Measurements from ENCODE around the gene GTF2E1. TPM values are rescaled to one million over a fixed set of nuclear protein-coding genes. Genes with fewer than 3 reads are reported as not detected.
"Not testable (repeated sequence)": the region's sequence is repeated elsewhere in the genome, so short reads cannot be mapped to it uniquely, and the experiment has no call there.

The GTF2E1 gene
- polyA plus RNA-seq (2013, experiment 1 of 4): 39.9 TPM
- polyA plus RNA-seq (2013, experiment 2 of 4): 32.6 TPM
- 26.8 TPM for polyA plus RNA-seq (2013, experiment 3 of 4)
- polyA plus RNA-seq (2013, experiment 4 of 4): 28.6 TPM

DNA sequence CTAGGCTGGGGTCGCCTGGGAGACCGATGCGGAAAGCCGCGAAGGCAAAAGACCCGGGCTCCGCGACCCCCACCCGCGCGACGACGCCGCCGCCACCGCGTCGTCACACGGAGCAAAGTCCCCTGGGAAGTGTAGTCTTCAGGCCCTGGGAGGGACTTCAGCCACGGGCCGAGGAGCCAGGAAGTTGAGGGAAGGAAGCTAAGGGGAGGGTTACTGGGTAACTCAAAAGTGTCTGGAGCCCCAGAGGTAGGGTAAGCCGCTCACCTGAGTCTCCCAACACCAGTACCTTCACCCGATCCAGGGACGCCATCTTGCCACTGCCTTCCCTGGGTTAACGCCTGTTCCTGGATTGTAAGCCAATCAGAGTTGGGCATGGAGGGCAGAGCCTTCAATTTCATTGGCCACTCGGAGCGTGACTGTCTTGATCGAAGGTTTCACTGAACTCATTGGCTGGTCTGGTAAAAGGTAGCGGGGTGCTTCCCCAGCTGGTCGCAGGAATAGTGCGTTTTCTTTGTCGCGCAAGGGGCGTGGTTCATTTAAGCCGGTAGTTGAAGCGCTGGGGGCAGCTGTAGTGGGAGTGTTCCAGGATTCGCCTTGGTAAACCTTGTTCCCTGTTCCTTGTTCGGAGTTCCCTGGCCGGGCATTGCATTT lies at the start of gene GTF2E1, which contains the start of gene RABL3:
Gene GTF2E1, plus strand, starts transcription at position 547 of the 651 bp plus-strand sequence. CDS start 7,809 bp downstream, outside the sequence.
Gene RABL3, minus strand, starts transcription at position 319 of the 651 bp plus-strand sequence. Its CDS starts 9 bp downstream, at position 310.
- Histone ChIP-seq H3K9me3 (ENCODE audit: control insufficient read depth, low read length) (no peaks in the 10 kb centered on the region), H3K36me3 (ENCODE audit: control insufficient read depth, insufficient read depth, low read length) (no peaks in the 10 kb centered on the region), H3K27me3 (ENCODE audit: control insufficient read depth, insufficient read depth, low read length, poor library complexity, severe bottlenecking) (no peaks in the 10 kb centered on the region), H3K27ac (ENCODE audit: insufficient read depth, low read depth, low read length, poor library complexity, severe bottlenecking) (peak within 1 kb of the TSS; percentile 96), H3K4me3 (ENCODE audit: insufficient read depth, low read depth, low read length) (peak within 1 kb of the TSS; percentile 87), H3K4me1 (ENCODE audit: control insufficient read depth, insufficient read depth, low read length) (peaks cover 8% of the 10 kb centered on the region)
- whole genome bisulfite sequencing, 2 experiments: 0 to 1% methylated on average over 39 of the region's 39 CpGs

DNA sequence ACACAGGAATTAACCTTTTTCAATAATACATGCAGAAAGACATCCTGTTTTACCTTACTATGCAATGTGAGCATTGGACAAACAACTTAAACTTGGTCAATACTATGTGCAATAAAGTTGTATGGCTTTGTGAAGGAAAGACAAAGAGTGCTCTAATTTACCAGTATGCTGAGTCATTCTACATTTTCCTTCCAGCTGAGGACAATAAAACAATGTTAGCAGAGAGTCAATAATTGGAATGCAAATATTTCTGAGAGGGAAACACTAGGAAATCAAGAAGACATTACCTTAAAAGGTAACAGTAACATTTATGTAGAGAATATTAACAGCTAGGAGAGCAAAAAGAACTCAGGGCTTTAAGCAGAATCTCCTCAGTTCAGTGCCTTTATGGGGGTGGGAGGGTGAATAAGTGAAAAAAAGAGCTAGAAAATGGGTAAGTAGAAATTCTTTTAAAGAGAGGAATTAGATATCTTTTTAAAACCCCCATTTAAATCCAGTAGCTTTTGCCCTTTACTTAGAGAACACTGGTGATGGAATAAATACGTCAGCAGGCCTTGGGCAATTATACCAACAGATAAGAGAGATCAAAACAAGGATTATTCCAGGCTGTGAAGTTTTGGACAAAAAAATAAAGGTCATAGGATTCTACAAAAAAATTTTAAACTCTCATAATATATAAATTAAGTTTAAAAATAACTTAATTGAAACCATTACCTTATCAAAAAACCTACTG lies 48.9 kb upstream of the GTF2E1 start:
- Histone ChIP-seq H3K4me1 (ENCODE audit: control insufficient read depth, insufficient read depth, low read length) (no peaks in the 10 kb centered on the region), H3K4me3 (ENCODE audit: insufficient read depth, low read depth, low read length) (no peak overlapping the region), H3K27me3 (ENCODE audit: control insufficient read depth, insufficient read depth, low read length, poor library complexity, severe bottlenecking) (no peaks in the 10 kb centered on the region), H3K9me3 (ENCODE audit: control insufficient read depth, low read length) (no peaks in the 10 kb centered on the region), H3K27ac (ENCODE audit: insufficient read depth, low read depth, low read length, poor library complexity, severe bottlenecking) (no peak overlapping the region), H3K36me3 (ENCODE audit: control insufficient read depth, insufficient read depth, low read length) (no peaks in the 10 kb centered on the region)
- WGBS, 2 experiments: 92% methylated on average over 1 of the region's 1 CpG; no CpG with 5 or more reads in 1 of the 2 experiments

DNA sequence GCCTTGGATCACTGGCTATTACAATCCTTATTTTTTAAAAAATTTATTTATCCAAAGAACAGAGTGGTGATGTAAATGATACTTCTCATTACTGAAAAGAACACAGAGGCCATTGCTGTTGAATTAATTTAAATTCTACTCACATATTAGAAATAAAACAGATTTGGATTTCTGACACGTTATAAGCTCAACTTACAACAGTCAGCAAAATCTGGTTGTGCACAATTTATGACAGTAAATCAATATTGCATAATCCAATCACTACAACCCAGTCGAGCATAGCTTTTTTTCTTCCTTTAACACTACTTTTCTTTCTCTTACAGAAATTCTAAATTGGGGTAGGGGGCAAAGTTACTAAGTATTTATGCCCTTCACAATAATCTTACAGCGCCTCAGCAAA lies 43.2 kb upstream of the GTF2E1 start:
- WGBS, 2 experiments: 92 to 97% methylated on average over 2 to 3 of the region's 3 CpGs
- H3K4me1 ChIP-seq (ENCODE audit: control insufficient read depth, insufficient read depth, low read length): no peaks in the 10 kb centered on the region
- H3K27me3 ChIP-seq (ENCODE audit: control insufficient read depth, insufficient read depth, low read length, poor library complexity, severe bottlenecking): no peaks in the 10 kb centered on the region
- H3K27ac ChIP-seq (ENCODE audit: insufficient read depth, low read depth, low read length, poor library complexity, severe bottlenecking): no peak overlapping the region
- no peaks in the 10 kb centered on the region for H3K36me3 ChIP-seq (ENCODE audit: control insufficient read depth, insufficient read depth, low read length)
- H3K4me3 ChIP-seq (ENCODE audit: insufficient read depth, low read depth, low read length): no peak overlapping the region
- no peaks in the 10 kb centered on the region for H3K9me3 ChIP-seq (ENCODE audit: control insufficient read depth, low read length)

DNA sequence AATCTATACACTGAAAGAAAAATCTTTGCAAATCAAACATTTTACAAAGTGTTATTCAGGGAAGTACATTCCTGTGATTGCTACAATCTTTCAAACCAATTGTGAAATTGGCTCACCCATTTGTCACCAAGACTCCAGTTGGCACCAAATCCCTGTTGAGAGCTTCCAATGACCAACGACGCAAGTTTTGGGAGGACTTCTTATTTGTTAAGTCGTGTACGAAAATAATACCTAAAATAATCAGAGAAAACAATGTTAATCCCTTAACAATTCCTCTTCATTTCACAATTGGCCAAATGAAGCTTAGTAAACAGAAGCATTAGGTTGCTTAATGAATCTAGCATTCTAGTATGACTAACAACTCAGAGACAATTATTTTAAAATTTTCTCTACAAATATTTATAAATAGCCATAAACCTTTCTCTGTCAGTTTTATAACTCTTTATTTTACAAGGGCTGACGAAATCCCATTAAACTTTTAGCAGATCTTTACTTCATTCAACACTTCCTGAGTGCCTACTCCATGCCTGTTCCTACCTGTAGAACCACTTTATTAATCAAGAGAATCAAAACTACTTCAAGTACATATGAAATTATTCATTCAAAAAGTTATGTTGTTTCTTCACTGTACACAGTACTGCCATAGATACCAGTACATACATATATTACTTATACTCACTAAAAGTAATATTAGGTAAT lies 36.5 kb upstream of the GTF2E1 start:
- Histone ChIP-seq H3K4me1 (ENCODE audit: control insufficient read depth, insufficient read depth, low read length) (no peaks in the 10 kb centered on the region), H3K4me3 (ENCODE audit: insufficient read depth, low read depth, low read length) (no peak overlapping the region), H3K27ac (ENCODE audit: insufficient read depth, low read depth, low read length, poor library complexity, severe bottlenecking) (no peak overlapping the region), H3K27me3 (ENCODE audit: control insufficient read depth, insufficient read depth, low read length, poor library complexity, severe bottlenecking) (no peaks in the 10 kb centered on the region), H3K36me3 (ENCODE audit: control insufficient read depth, insufficient read depth, low read length) (no peaks in the 10 kb centered on the region), H3K9me3 (ENCODE audit: control insufficient read depth, low read length) (no peaks in the 10 kb centered on the region)
- WGBS, 2 experiments: 92 to 93% methylated on average over 5 of the region's 5 CpGs

DNA sequence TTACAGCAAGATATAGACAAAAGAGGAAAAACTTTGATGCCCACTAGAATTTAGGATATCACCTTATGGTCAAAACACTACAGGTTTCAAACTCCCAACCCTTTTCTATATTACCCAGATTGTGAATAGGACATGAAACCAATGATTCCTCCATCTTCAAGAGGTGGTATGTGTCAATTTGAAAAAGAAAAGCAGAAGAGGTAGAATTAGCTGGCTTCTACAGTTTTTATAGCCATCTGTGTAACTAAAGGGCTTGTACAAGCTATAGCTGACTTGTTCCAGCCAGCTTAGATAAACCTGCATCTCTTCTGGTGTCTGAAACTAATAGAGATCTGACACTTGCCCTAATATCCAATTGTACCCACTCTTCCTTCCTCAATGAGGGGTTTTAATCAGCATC lies 35.6 kb upstream of the GTF2E1 start:
- H3K36me3 ChIP-seq (ENCODE audit: control insufficient read depth, insufficient read depth, low read length): no peaks in the 10 kb centered on the region
- H3K27ac ChIP-seq (ENCODE audit: insufficient read depth, low read depth, low read length, poor library complexity, severe bottlenecking): no peak overlapping the region
- H3K4me1 ChIP-seq (ENCODE audit: control insufficient read depth, insufficient read depth, low read length): no peaks in the 10 kb centered on the region
- no peaks in the 10 kb centered on the region for H3K9me3 ChIP-seq (ENCODE audit: control insufficient read depth, low read length)
- H3K27me3 ChIP-seq (ENCODE audit: control insufficient read depth, insufficient read depth, low read length, poor library complexity, severe bottlenecking): no peaks in the 10 kb centered on the region
- no peak overlapping the region for H3K4me3 ChIP-seq (ENCODE audit: insufficient read depth, low read depth, low read length)

DNA sequence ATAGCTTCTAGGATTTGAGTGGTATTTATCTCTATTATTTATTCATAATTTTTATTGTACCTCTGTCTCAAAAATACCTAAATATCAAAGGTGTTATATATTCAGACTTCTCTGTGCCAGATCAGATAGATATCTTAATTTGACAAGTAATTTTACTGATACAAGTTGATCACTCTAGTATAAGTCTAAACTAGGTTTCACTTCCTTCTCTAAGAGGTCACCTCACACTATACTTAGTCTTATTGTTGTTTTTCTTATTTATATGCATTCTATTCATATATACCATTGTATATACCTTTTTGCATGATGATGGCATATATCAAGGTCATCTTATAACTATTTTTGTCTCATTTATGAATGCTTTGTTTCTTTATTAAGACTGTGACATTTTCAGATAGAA lies 34.1 kb upstream of the GTF2E1 start:
- Histone ChIP-seq H3K27ac (ENCODE audit: insufficient read depth, low read depth, low read length, poor library complexity, severe bottlenecking) (no peak overlapping the region), H3K4me1 (ENCODE audit: control insufficient read depth, insufficient read depth, low read length) (no peaks in the 10 kb centered on the region), H3K9me3 (ENCODE audit: control insufficient read depth, low read length) (no peaks in the 10 kb centered on the region), H3K4me3 (ENCODE audit: insufficient read depth, low read depth, low read length) (no peak overlapping the region), H3K27me3 (ENCODE audit: control insufficient read depth, insufficient read depth, low read length, poor library complexity, severe bottlenecking) (no peaks in the 10 kb centered on the region), H3K36me3 (ENCODE audit: control insufficient read depth, insufficient read depth, low read length) (no peaks in the 10 kb centered on the region)

DNA sequence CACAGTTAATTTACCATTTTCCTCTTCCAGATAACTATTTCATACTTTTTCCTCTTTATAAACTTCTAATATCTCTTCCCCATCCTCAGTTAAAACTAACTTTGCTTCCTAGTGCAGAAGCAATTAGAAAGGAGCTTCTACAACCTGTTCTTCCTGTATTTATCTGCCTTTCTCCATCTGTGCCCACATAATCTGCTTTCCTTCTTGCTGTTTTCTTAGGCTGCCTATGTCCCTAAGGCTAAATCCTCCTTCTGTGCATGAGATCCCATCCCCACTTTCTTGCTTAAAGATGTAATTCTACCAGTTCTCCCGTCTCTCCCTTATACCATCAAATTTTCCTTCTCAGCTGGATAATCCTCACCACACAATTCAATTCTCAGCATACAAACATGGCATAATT lies 32.2 kb upstream of the GTF2E1 start:
- H3K27ac ChIP-seq (ENCODE audit: insufficient read depth, low read depth, low read length, poor library complexity, severe bottlenecking): no peak overlapping the region
- H3K9me3 ChIP-seq (ENCODE audit: control insufficient read depth, low read length): no peaks in the 10 kb centered on the region
- H3K4me1 ChIP-seq (ENCODE audit: control insufficient read depth, insufficient read depth, low read length): no peaks in the 10 kb centered on the region
- 87 to 95% methylated on average over 1 of the region's 1 CpG for whole genome bisulfite sequencing, 2 experiments
- no peaks in the 10 kb centered on the region for H3K27me3 ChIP-seq (ENCODE audit: control insufficient read depth, insufficient read depth, low read length, poor library complexity, severe bottlenecking)
- no peak overlapping the region for H3K4me3 ChIP-seq (ENCODE audit: insufficient read depth, low read depth, low read length)
- no peaks in the 10 kb centered on the region for H3K36me3 ChIP-seq (ENCODE audit: control insufficient read depth, insufficient read depth, low read length)

DNA sequence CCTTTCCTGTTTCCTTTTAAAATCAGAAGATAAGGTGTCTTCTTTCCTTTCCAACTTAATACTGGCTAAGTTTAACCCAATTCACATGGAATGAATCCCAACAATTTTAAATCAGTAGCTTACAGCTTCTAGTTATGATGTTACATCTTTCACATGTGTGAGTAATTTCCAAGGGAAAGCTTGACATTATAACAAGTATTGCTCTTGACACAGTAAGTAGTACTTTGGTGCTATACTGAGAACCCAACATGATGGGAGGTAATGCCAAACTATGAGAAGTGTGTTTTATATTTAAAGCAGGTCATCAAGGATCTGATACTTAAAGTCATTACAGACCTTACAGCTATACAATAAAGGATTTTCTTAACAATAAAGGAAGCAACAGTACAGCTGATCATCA lies 29.3 kb upstream of the GTF2E1 start:
- H3K36me3 ChIP-seq (ENCODE audit: control insufficient read depth, insufficient read depth, low read length): no peaks in the 10 kb centered on the region
- H3K27me3 ChIP-seq (ENCODE audit: control insufficient read depth, insufficient read depth, low read length, poor library complexity, severe bottlenecking): no peaks in the 10 kb centered on the region
- no peaks in the 10 kb centered on the region for H3K4me1 ChIP-seq (ENCODE audit: control insufficient read depth, insufficient read depth, low read length)
- H3K27ac ChIP-seq (ENCODE audit: insufficient read depth, low read depth, low read length, poor library complexity, severe bottlenecking): no peak overlapping the region
- H3K4me3 ChIP-seq (ENCODE audit: insufficient read depth, low read depth, low read length): no peak overlapping the region
- H3K9me3 ChIP-seq (ENCODE audit: control insufficient read depth, low read length): no peaks in the 10 kb centered on the region

DNA sequence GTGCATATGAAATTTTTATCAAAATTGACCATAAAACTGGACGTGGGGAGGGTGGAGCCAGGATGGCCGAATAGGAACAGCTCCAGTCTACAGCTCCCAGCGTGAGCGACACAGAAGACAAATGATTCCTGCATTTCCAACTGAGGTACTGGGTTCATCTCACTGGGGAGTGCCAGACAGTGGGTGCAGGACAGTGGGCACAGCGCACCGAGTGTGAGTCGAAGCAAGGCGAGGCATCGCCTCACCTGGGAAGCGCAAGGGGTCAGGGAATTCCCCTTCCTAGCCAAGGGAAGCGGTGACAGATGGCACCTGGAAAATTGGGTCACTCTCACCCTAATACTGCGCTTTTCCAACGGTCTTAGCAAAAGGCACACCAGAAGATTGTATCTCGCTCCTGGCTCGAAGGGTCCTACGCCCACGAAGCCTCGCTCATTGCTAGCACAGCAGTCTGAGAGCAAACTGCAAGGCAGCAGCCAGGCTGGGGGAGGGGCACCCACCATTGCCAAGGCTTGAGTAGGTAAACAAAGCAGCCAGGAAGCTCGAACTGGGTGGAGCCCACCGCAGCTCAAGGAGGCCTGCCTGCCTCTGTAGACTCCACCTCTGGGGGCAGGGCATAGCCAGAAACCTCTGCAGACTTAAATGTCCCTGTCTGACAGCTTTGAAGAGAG lies 23.2 kb upstream of the GTF2E1 start:
- H3K4me3 ChIP-seq (ENCODE audit: insufficient read depth, low read depth, low read length): peak overlapping the region; percentile 8
- not testable (repeated sequence) for H3K27me3 ChIP-seq (ENCODE audit: control insufficient read depth, insufficient read depth, low read length, poor library complexity, severe bottlenecking); H3K27ac ChIP-seq (ENCODE audit: insufficient read depth, low read depth, low read length, poor library complexity, severe bottlenecking); H3K4me1 ChIP-seq (ENCODE audit: control insufficient read depth, insufficient read depth, low read length); H3K36me3 ChIP-seq (ENCODE audit: control insufficient read depth, insufficient read depth, low read length); H3K9me3 ChIP-seq (ENCODE audit: control insufficient read depth, low read length)
- WGBS, 2 experiments: 24 to 25% methylated on average over 20 of the region's 20 CpGs

DNA sequence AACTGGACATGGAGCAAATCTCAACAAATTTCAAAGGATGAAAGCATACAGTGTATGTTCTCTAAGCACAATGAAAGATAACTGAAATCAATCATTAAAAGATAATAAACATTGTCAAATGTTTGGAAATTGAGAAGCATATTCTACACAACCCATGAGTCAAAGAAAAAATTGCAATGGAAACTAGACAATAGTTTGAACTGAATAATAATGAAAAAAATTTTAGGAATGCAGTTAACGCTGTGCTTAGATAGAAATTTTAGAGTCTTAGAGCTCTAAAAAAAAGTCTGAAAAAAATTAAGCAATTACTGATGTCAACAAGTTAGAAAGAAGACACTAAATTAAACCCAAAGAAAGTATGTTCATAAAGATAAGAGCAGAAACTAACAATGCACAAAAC lies 15.8 kb upstream of the GTF2E1 start:
- Histone ChIP-seq H3K9me3 (ENCODE audit: control insufficient read depth, low read length) (no peaks in the 10 kb centered on the region), H3K27ac (ENCODE audit: insufficient read depth, low read depth, low read length, poor library complexity, severe bottlenecking) (no peak overlapping the region), H3K36me3 (ENCODE audit: control insufficient read depth, insufficient read depth, low read length) (no peaks in the 10 kb centered on the region), H3K4me1 (ENCODE audit: control insufficient read depth, insufficient read depth, low read length) (no peaks in the 10 kb centered on the region), H3K4me3 (ENCODE audit: insufficient read depth, low read depth, low read length) (no peak overlapping the region), H3K27me3 (ENCODE audit: control insufficient read depth, insufficient read depth, low read length, poor library complexity, severe bottlenecking) (no peaks in the 10 kb centered on the region)
- WGBS, 2 experiments: 89 to 100% methylated on average over 1 of the region's 1 CpG
